Fibroblast of skin of left biceps (primary cell): ENCODE results near the gene ZFHX3.

Source experiments
- DNase-seq, 2 experiments: peaks; one replicate each; pipeline ENCODE4 v3.0.0-alpha.2; 2013; ENCODE audit warnings: low read depth in 2 of 2

The ZFHX3 gene

GRCh38 chr16:72744076-72744793, 303.7 kb downstream of the ZFHX3 start:
- DNase-seq, result no peak

GRCh38 chr16:72743011-72743761, 304.7 kb downstream of the ZFHX3 start:
- no peak for DNase-seq

- DNase-seq, result no peak
Measured at GRCh38 chr16:72740347-72740746, 307.6 kb downstream of the ZFHX3 start.

GRCh38 chr16:72739577-72739976, 308.4 kb downstream of the ZFHX3 start:
- DNase-seq, result peak; percentile 29 to 33

- DNase-seq, result no peak
Measured at GRCh38 chr16:72736074-72736473, 311.9 kb downstream of the ZFHX3 start.
